Neural crest cell (in vitro differentiated cells): Measurements from ENCODE around the gene TOP3B. TPM values are rescaled to one million over a fixed set of nuclear protein-coding genes. Genes with fewer than 3 reads are reported as not detected.

Source experiments
- DNase-seq: peaks from one replicate; pipeline ENCODE4 v3.0.0; 2021; ENCODE audit warnings: low read depth, mixed read lengths, low spot score
- H3K27ac Mint-ChIP-seq: one replicate; pipeline ENCODE4 v1.8.0; 2021; ENCODE audit warnings: mild to moderate bottlenecking, mixed read lengths; ENCODE audit not compliant: unreplicated experiment
- H3K27me3 Mint-ChIP-seq: 2 replicates; pipeline ENCODE4 v1.8.0; 2021; ENCODE audit warnings: low read depth, mild to moderate bottlenecking, mixed read lengths
- H3K36me3 Mint-ChIP-seq: 2 replicates; pipeline ENCODE4 v1.8.0; 2021; ENCODE audit warnings: low read depth, mild to moderate bottlenecking, mixed read lengths
- H3K4me1 Mint-ChIP-seq: 2 replicates; pipeline ENCODE4 v1.8.0; 2021; ENCODE audit warnings: mixed read lengths
- H3K4me3 Mint-ChIP-seq: one replicate; pipeline ENCODE4 v1.8.0; 2021; ENCODE audit warnings: mild to moderate bottlenecking, mixed read lengths
- H3K9me3 Mint-ChIP-seq: 2 replicates; pipeline ENCODE4 v1.8.0; 2021; ENCODE audit warnings: mixed read lengths
- total RNA-seq: library from RNA; stranded (reverse); gene quantifications from 2 replicates; pipeline ENCODE4 v1.2.1, GENCODE V29; 2021
- TF ChIP-seq, protein P1 (sequence below): fragments of 200-600 bp; sonication (generic); conservative IDR thresholded peaks from 2 replicates; pipeline ENCODE4 v1.5.0; 2021; ENCODE audit warnings: antibody characterized with exemption, mild to moderate bottlenecking

The TOP3B gene
- total RNA-seq, 1 donor from 2014 or later: 77.5 TPM

DNA sequence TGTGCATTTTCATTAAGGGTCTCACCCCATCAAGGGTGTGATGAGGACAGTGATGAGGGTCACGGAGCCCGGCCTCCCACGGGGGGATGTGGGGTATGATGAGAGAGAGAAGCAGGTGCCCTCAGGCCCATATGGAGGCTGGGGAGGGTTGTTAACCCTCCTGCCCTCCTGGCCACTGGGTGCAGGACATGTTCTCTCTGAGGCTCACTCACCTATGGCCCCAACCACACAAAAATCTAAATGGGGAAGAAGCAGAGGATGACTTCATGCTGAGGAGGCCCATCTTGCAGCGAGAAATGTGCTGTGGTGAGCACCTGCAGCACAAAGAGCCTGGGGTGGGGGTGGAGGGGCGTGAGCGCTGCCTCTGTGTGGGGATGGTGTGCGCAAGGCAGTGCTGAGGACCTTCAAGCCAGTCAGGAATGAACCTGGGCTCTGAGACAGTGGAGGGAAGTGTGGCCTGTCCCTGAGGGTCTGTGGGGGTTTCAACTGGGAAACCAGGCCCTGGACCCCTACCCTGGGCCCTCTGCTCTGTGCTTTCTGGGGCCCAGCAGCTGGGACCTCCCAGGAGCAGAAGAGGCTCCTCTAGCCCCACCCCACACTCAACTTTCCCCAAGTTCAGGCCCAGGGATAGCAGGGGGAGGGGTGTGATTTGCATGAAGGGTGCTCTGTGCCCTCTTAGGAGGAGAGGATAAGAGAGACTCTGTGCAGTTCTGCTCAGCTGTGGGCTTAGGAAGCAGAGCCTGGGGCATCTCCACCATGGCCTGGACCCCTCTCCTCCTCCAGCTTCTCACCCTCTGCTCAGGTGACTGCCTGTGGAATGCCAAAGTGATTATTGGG lies 43.0 kb upstream of the TOP3B start:
- Mint-ChIP-seq H3K36me3 (no peaks in the 10 kb centered on the region), H3K27ac (no peak overlapping the region), H3K27me3 (no peaks in the 10 kb centered on the region)

GRCh38 chr22:22024440-22024839 lies 41.9 kb upstream of the TOP3B start:
- TF ChIP-seq, protein P1, sequence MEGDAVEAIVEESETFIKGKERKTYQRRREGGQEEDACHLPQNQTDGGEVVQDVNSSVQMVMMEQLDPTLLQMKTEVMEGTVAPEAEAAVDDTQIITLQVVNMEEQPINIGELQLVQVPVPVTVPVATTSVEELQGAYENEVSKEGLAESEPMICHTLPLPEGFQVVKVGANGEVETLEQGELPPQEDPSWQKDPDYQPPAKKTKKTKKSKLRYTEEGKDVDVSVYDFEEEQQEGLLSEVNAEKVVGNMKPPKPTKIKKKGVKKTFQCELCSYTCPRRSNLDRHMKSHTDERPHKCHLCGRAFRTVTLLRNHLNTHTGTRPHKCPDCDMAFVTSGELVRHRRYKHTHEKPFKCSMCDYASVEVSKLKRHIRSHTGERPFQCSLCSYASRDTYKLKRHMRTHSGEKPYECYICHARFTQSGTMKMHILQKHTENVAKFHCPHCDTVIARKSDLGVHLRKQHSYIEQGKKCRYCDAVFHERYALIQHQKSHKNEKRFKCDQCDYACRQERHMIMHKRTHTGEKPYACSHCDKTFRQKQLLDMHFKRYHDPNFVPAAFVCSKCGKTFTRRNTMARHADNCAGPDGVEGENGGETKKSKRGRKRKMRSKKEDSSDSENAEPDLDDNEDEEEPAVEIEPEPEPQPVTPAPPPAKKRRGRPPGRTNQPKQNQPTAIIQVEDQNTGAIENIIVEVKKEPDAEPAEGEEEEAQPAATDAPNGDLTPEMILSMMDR: no peak
- no peak overlapping the region for H3K27ac Mint-ChIP-seq
- H3K4me1 Mint-ChIP-seq: peaks cover 14% of the 10 kb centered on the region
- DNase-seq: no peak
- no peak overlapping the region for H3K4me3 Mint-ChIP-seq
- no peaks in the 10 kb centered on the region for H3K36me3 Mint-ChIP-seq
- H3K9me3 Mint-ChIP-seq: no peaks in the 10 kb centered on the region
- H3K27me3 Mint-ChIP-seq: no peaks in the 10 kb centered on the region

More for the DNA sequence above, 43.0 kb upstream of the TOP3B start:
- no peak for DNase-seq
- TF ChIP-seq, protein P1: no peak
- Mint-ChIP-seq H3K4me1 (peaks cover 11% of the 10 kb centered on the region), H3K9me3 (no peaks in the 10 kb centered on the region), H3K4me3 (no peak overlapping the region)

- no peaks in the 10 kb centered on the region for H3K36me3 Mint-ChIP-seq
These were observed 41.1 kb upstream of the TOP3B start for GRCh38 chr22:22023581-22024137.

GRCh38 chr22:22022947-22023534 lies 40.5 kb upstream of the TOP3B start:
- Mint-ChIP-seq H3K9me3 (no peaks in the 10 kb centered on the region), H3K4me1 (peaks cover 23% of the 10 kb centered on the region), H3K27ac (no peak overlapping the region), H3K36me3 (no peaks in the 10 kb centered on the region), H3K27me3 (no peaks in the 10 kb centered on the region), H3K4me3 (no peak overlapping the region)
- DNase-seq: no peak
- TF ChIP-seq, protein P1: no peak

More at GRCh38 chr22:22023581-22024137, 41.1 kb upstream of the TOP3B start:
- no peak for DNase-seq
- TF ChIP-seq, protein P1: no peak
- no peak overlapping the region for H3K27ac Mint-ChIP-seq
- H3K4me1 Mint-ChIP-seq: peaks cover 17% of the 10 kb centered on the region
- no peaks in the 10 kb centered on the region for H3K9me3 Mint-ChIP-seq
- no peak overlapping the region for H3K4me3 Mint-ChIP-seq
- no peaks in the 10 kb centered on the region for H3K27me3 Mint-ChIP-seq

DNA sequence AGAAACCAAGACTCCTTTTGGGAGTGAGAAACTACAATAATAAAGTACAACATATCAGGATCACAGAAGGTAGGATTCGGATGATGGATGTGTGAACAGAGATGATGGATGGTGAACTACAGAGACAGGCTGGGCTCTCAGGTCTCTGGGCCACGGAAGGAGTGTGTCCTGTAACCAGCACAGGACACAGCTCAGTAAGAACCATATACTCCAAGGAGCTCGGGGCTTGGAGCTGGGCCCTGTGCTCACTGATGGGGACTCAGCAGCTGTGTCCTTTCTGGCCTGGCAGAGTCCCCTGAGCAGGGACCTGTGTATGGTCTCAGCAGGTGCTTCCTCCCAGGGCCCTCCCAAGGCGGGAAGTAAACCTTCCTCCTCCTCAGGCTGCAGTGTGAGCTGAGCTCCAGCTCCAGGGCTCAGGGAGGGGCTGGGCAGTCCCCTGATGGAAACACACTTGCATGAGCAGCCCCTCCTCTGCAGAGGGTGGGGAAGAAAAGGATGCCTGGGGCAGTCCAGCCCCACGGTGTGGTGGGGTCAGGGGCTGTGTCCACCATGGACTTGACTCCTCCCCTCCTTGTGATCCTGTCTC lies 39.8 kb upstream of the TOP3B start:
- Mint-ChIP-seq H3K4me1 (peaks cover 25% of the 10 kb centered on the region), H3K9me3 (no peaks in the 10 kb centered on the region), H3K27me3 (no peaks in the 10 kb centered on the region), H3K36me3 (no peaks in the 10 kb centered on the region), H3K27ac (no peak overlapping the region), H3K4me3 (no peak overlapping the region)
- TF ChIP-seq, protein P1: no peak
- DNase-seq: no peak
